CD14-positive monocyte (primary cell): ENCODE measurements around the gene MAP2K6. TPM values are rescaled to one million over a fixed set of nuclear protein-coding genes. Genes with fewer than 3 reads are reported as not detected.

Source experiments
- DNase-seq, 3 donors: peaks; one replicate each; pipeline ENCODE4 v3.0.0-alpha.2; 2011 to 2022
- H2AFZ ChIP-seq: 2 replicates; pipeline ENCODE4 v1.6.0; 2012; ENCODE audit warnings: mild to moderate bottlenecking, low read depth, low read length, inconsistent platforms; ENCODE audit not compliant: insufficient read depth, poor library complexity, severe bottlenecking
- H3K27ac ChIP-seq, 2 donors: 1 replicate in 1 of 2; 2 replicates in 1 of 2; pipeline ENCODE4 v1.5.1; 2012 to 2013; ENCODE audit warnings: low read length in 2 of 2, control low read depth in 1 of 2, inconsistent platforms in 1 of 2, low read depth in 1 of 2, mild to moderate bottlenecking in 1 of 2
- H3K27me3 ChIP-seq, 2 donors: one replicate each; pipeline versions ENCODE4 v1.6.0 to v1.6.1; 2011 to 2013; ENCODE audit warnings: low read length in 2 of 2; ENCODE audit not compliant: control insufficient read depth in 2 of 2, insufficient read depth in 2 of 2
- H3K36me3 ChIP-seq, 2 donors: replicated peaks in 1 of 2; 1 replicate in 1 of 2; 2 replicates in 1 of 2; pipeline versions ENCODE4 v1.5.1 to v1.6.1; 2012 to 2013; ENCODE audit warnings: low read length in 2 of 2, control low read depth in 1 of 2, inconsistent platforms in 1 of 2, mild to moderate bottlenecking in 1 of 2; ENCODE audit not compliant: insufficient read depth in 2 of 2, control insufficient read depth in 1 of 2
- H3K4me1 ChIP-seq, 2 donors: 1 replicate in 1 of 2; 2 replicates in 1 of 2; pipeline versions ENCODE4 v1.5.1 to v1.6.1; 2012 to 2013; ENCODE audit warnings: low read length in 2 of 2, control low read depth in 1 of 2, inconsistent platforms in 1 of 2, mild to moderate bottlenecking in 1 of 2, moderate library complexity in 1 of 2; ENCODE audit not compliant: insufficient read depth in 2 of 2, control insufficient read depth in 1 of 2
- H3K4me2 ChIP-seq: replicated peaks from 2 replicates; pipeline ENCODE3; 2012; ENCODE audit warnings: low read length, moderate library complexity, mild to moderate bottlenecking; ENCODE audit not compliant: poor library complexity, severe bottlenecking; ENCODE audit errors: extremely low read depth
- H3K4me3 ChIP-seq, 3 experiments: fragments of 200-600 bp in 1 of 3; sonication (generic) in 1 of 3; replicated peaks in 1 of 3; 1 replicate in 2 of 3; 2 replicates in 1 of 3; pipeline ENCODE4 v1.5.1; 2011 to 2013; ENCODE audit warnings: low read length in 3 of 3, mild to moderate bottlenecking in 3 of 3, control low read depth in 2 of 3, low read depth in 2 of 3, inconsistent platforms in 1 of 3, moderate library complexity in 1 of 3
- H3K79me2 ChIP-seq: 2 replicates; pipeline ENCODE4 v1.6.0; 2012; ENCODE audit warnings: mild to moderate bottlenecking, control low read depth, inconsistent platforms, low read length, moderate library complexity; ENCODE audit not compliant: insufficient read depth
- H3K9ac ChIP-seq: 2 replicates; pipeline ENCODE4 v1.6.0; 2017; ENCODE audit warnings: low read length, mild to moderate bottlenecking; ENCODE audit not compliant: insufficient read depth, poor library complexity, severe bottlenecking
- H3K9me3 ChIP-seq, 2 donors: replicated peaks in 1 of 2; 1 replicate in 1 of 2; 2 replicates in 1 of 2; pipeline versions ENCODE4 v1.5.1 to v1.6.1; 2012 to 2013; ENCODE audit warnings: low read length in 2 of 2, control low read depth in 1 of 2; ENCODE audit not compliant: control insufficient read depth in 1 of 2, insufficient read depth in 1 of 2
- H4K20me1 ChIP-seq: 2 replicates; pipeline ENCODE4 v1.6.0; 2012; ENCODE audit warnings: mild to moderate bottlenecking, low read length, control low read depth, moderate library complexity; ENCODE audit not compliant: insufficient read depth
- H3K27ac Mint-ChIP-seq, 7 donors: one replicate each; pipeline ENCODE4 v1.8.0; 2020; ENCODE audit warnings: mild to moderate bottlenecking in 7 of 7, mixed read lengths in 7 of 7, moderate library complexity in 6 of 7, inconsistent platforms in 2 of 7
- H3K27me3 Mint-ChIP-seq, 3 donors: one replicate each; pipeline ENCODE4 v1.8.0; 2021 to 2022; ENCODE audit warnings: low read depth in 3 of 3, mild to moderate bottlenecking in 3 of 3, mixed read lengths in 3 of 3, moderate library complexity in 3 of 3, inconsistent platforms in 1 of 3
- H3K36me3 Mint-ChIP-seq, 2 donors: one replicate each; pipeline ENCODE4 v1.8.0; 2020; ENCODE audit warnings: mixed read lengths in 2 of 2, inconsistent platforms in 1 of 2, mild to moderate bottlenecking in 1 of 2
- H3K4me1 Mint-ChIP-seq: one replicate; pipeline ENCODE4 v1.8.0; 2020; ENCODE audit warnings: mild to moderate bottlenecking, mixed read lengths
- H3K4me3 Mint-ChIP-seq, 2 donors: one replicate each; pipeline ENCODE4 v1.8.0; 2020; ENCODE audit warnings: mild to moderate bottlenecking in 2 of 2, mixed read lengths in 2 of 2, moderate library complexity in 1 of 2
- H3K9me3 Mint-ChIP-seq, 7 donors: one replicate each; pipeline ENCODE4 v1.8.0; 2020 to 2022; ENCODE audit warnings: mixed read lengths in 7 of 7, mild to moderate bottlenecking in 6 of 7, moderate library complexity in 6 of 7, inconsistent platforms in 2 of 7
- WGBS: methylation state at CpG from one replicate; pipeline ENCODE4 v1.1.5; 2013; ENCODE audit warnings: missing lambda C conversion rate; ENCODE audit not compliant: insufficient coverage; 5-methylcytosine and 5-hydroxymethylcytosine counted together
- intact Hi-C, 2 donors: fragments of 100-400 bp; cut with micrococcal nuclease; formaldehyde crosslinking; loops; one replicate each; pipeline versions ENCODE4 v1.15.0 to v1.15.1; 2023
- polyA plus RNA-seq, 3 donors: library from polyadenylated mRNA; depleted of rRNA in 1 of 3; unstranded in 2 of 3; stranded (reverse) in 1 of 3; fragments of 300-500 nt in 2 of 3; fragments of >200 nt in 1 of 3; fragmentation: Illumina TruSeq in 2 of 3; gene quantifications; 1 replicate in 2 of 3; 2 replicates in 1 of 3; pipeline ENCODE4 v1.2.3, GENCODE V29; 2012 to 2021
- TF ChIP-seq, protein P1 (sequence below): fragments of 200-600 bp; IDR thresholded peaks from one replicate; pipeline ENCODE4 v1.8.0; 2022; ENCODE audit warnings: antibody characterized with exemption, mild to moderate bottlenecking

Gene MAP2K6
- polyA plus RNA-seq, 3 donors, result 13.5 to 28.9 (median 18.5) TPM

DNA sequence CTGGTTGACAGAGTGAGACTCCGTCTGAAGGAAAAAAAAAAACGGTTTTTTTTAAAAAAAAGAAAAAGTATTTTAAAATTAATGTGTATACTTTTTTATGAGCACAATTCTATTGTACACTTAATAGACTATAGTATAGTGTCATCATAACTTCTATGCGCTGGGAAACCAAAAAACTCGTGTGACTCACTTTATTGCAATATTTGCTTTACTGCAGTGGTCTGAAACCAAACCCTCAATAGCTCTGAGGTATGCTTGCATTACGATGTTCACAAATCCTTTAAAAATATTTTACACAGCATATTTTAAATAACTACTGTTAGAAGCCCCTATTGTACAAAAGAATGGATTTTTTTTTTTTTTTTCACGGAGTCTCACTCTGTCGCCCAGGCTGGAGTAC is 12.4 kb upstream of the MAP2K6 start:
- no peak for DNase-seq
- Histone ChIP-seq H3K4me2 (no peak overlapping the region), H3K36me3 (no peaks in the 10 kb centered on the region), H3K27ac (no peak overlapping the region), H2AFZ (no peak overlapping the region), H3K9ac (no peak overlapping the region), H3K9me3 (no peaks in the 10 kb centered on the region), H3K27me3 (peaks cover 0 to 2% of the 10 kb centered on the region in 2 donors), H4K20me1 (no peaks in the 10 kb centered on the region), H3K4me1 (peaks cover 0 to 5% of the 10 kb centered on the region in 2 donors), H3K4me3 (no peak overlapping the region), H3K79me2 (no peaks in the 10 kb centered on the region)
- Mint-ChIP-seq H3K9me3 (peaks cover 0 to 6% (median 2%) of the 10 kb centered on the region in 7 donors), H3K27ac (no peak overlapping the region), H3K36me3 (no peaks in the 10 kb centered on the region), H3K4me3 (no peak overlapping the region), H3K27me3 (peaks cover 3 to 7% (median 6%) of the 10 kb centered on the region in 3 donors), H3K4me1 (peaks cover 4% of the 10 kb centered on the region)
- TF ChIP-seq, protein P1, sequence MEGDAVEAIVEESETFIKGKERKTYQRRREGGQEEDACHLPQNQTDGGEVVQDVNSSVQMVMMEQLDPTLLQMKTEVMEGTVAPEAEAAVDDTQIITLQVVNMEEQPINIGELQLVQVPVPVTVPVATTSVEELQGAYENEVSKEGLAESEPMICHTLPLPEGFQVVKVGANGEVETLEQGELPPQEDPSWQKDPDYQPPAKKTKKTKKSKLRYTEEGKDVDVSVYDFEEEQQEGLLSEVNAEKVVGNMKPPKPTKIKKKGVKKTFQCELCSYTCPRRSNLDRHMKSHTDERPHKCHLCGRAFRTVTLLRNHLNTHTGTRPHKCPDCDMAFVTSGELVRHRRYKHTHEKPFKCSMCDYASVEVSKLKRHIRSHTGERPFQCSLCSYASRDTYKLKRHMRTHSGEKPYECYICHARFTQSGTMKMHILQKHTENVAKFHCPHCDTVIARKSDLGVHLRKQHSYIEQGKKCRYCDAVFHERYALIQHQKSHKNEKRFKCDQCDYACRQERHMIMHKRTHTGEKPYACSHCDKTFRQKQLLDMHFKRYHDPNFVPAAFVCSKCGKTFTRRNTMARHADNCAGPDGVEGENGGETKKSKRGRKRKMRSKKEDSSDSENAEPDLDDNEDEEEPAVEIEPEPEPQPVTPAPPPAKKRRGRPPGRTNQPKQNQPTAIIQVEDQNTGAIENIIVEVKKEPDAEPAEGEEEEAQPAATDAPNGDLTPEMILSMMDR, result no peak
- WGBS, result 100% methylated on average over 1 of the region's 7 CpGs
- intact Hi-C loops, result no loop called here

DNA sequence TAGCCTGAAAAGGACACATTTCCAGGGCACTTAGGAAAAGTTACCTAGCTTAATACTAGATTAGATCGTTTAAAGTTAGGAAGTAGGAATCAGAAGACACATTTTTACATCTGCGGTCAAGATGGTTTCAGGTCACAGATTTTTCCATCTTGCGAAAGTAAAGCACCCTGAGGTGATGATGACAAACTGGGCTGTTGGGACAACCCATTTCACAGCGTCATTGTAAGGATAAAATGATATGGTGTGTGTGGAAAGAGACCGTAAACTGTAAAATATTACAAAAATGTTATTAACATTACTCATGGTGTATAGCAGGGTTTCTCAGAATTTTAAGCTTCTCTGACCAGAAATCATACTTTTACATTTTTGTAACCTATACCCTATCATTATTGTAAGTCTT is 10.1 kb upstream of the MAP2K6 start:
- peaks cover 0 to 5% (median 2%) of the 10 kb centered on the region in 7 donors for H3K9me3 Mint-ChIP-seq
- Histone ChIP-seq H2AFZ (no peak overlapping the region), H3K4me3 (no peak overlapping the region), H3K79me2 (no peaks in the 10 kb centered on the region), H3K9me3 (no peaks in the 10 kb centered on the region), H3K36me3 (no peaks in the 10 kb centered on the region), H3K27me3 (peaks cover 0 to 2% of the 10 kb centered on the region in 2 donors), H4K20me1 (no peaks in the 10 kb centered on the region), H3K4me1 (peaks cover 0 to 5% of the 10 kb centered on the region in 2 donors), H3K4me2 (no peak overlapping the region), H3K27ac (no peak overlapping the region), H3K9ac (no peak overlapping the region)
- H3K36me3 Mint-ChIP-seq, result no peaks in the 10 kb centered on the region
- no peak overlapping the region for H3K27ac Mint-ChIP-seq
- no peak overlapping the region for H3K4me3 Mint-ChIP-seq
- 100% methylated on average over 2 of the region's 5 CpGs for WGBS
- H3K4me1 Mint-ChIP-seq, result peaks cover 4% of the 10 kb centered on the region
- DNase-seq, result no peak
- intact Hi-C loops, result no loop called here
- H3K27me3 Mint-ChIP-seq, result peaks cover 3 to 7% (median 6%) of the 10 kb centered on the region in 3 donors
- TF ChIP-seq, protein P1, result no peak
